Endothelial cell of umbilical vein (primary cell): ENCODE data around the gene DEPDC7.

Experiments used
- CTCF ChIP-seq, 2 donors: IDR thresholded peaks; 1 replicate in 1 of 2; 2 replicates in 1 of 2; pipeline ENCODE4 v1.5.1; 2011; ENCODE audit warnings: low read length in 2 of 2, mild to moderate bottlenecking in 2 of 2, moderate library complexity in 2 of 2, control low read depth in 1 of 2, inconsistent platforms in 1 of 2, low read depth in 1 of 2; ENCODE audit not compliant: insufficient read depth in 1 of 2; ENCODE audit errors: extremely low read depth in 1 of 2
- EZH2 ChIP-seq: IDR thresholded peaks from 2 replicates; pipeline ENCODE4 v1.6.1; 2012; ENCODE audit warnings: borderline replicate concordance, low read depth, mild to moderate bottlenecking, moderate library complexity, low read length, inconsistent platforms; ENCODE audit not compliant: severe bottlenecking
- FOS ChIP-seq: IDR thresholded peaks from 2 replicates; pipeline ENCODE4 v1.6.1; 2011; ENCODE audit warnings: mild to moderate bottlenecking, low read length, moderate library complexity, borderline replicate concordance; ENCODE audit not compliant: insufficient read depth
- GATA2 ChIP-seq: IDR thresholded peaks from 2 replicates; pipeline ENCODE4 v1.7.0; 2011; ENCODE audit warnings: low read depth, mild to moderate bottlenecking, moderate library complexity, mixed read lengths, low read length; ENCODE audit not compliant: insufficient read length, insufficient read depth
- MAX ChIP-seq: IDR thresholded peaks from 2 replicates; pipeline ENCODE4 v1.6.1; 2011; ENCODE audit not compliant: insufficient read depth, insufficient read length
- MYC ChIP-seq: IDR thresholded peaks from one replicate; pipeline ENCODE4 v1.6.1; 2011; ENCODE audit warnings: mild to moderate bottlenecking, low read depth, low read length
- POLR2A ChIP-seq: IDR thresholded peaks from 2 replicates; pipeline ENCODE4 v1.6.1; 2012; ENCODE audit warnings: low read depth, mild to moderate bottlenecking, control low read depth, low read length
- POLR2AphosphoS5 ChIP-seq: IDR thresholded peaks from 2 replicates; pipeline ENCODE4 v1.6.1; 2012; ENCODE audit warnings: low read depth, mild to moderate bottlenecking, control low read depth, low read length, moderate library complexity; ENCODE audit not compliant: insufficient read depth

GRCh38 chr11:33060271-33060670 is 44.6 kb downstream of the DEPDC7 start:
- TF ChIP-seq CTCF (IDR thresholded peaks at IDR 0.05; ENCODE audit: extremely low read depth in 1 of 2, insufficient read depth in 1 of 2, low read depth in 1 of 2, low read length in 2 of 2): no peak
- TF ChIP-seq POLR2A: no peak
- no peak for TF ChIP-seq POLR2AphosphoS5
- no peak for TF ChIP-seq EZH2
- TF ChIP-seq MYC: no peak
- no peak for TF ChIP-seq FOS
- no peak for TF ChIP-seq MAX
- TF ChIP-seq GATA2: no peak
